Natural killer cell (primary cell): ENCODE results near the gene PCDHGB3. TPM values are rescaled to one million over a fixed set of nuclear protein-coding genes. Genes with fewer than 3 reads are reported as not detected.

Source experiments
- ATAC-seq, 3 donors: fragments of 150-1000 bp in 2 of 3; fragments of 200-7000 bp in 1 of 3; cut with Tn5 transposase; 1 replicate in 1 of 3; 2 replicates in 2 of 3; pipeline ENCODE4 v1.10.0; 2021; ENCODE audit warnings: mild to moderate bottlenecking in 2 of 3, moderate library complexity in 2 of 3
- DNase-seq, 2 donors: peaks; one replicate each; pipeline versions ENCODE4 v3.0.0 to v3.0.0-alpha.2; 2013 to 2021; ENCODE audit warnings: mixed read lengths in 1 of 2
- H3K27ac ChIP-seq: one replicate; pipeline ENCODE4 v1.5.1; 2013; ENCODE audit warnings: mild to moderate bottlenecking, low read length
- H3K27me3 ChIP-seq: one replicate; pipeline ENCODE4 v1.6.1; 2013; ENCODE audit warnings: low read length; ENCODE audit not compliant: control insufficient read depth, insufficient read depth
- H3K36me3 ChIP-seq: one replicate; pipeline ENCODE4 v1.6.1; 2013; ENCODE audit warnings: low read length; ENCODE audit not compliant: control insufficient read depth, insufficient read depth
- H3K4me1 ChIP-seq: one replicate; pipeline ENCODE4 v1.6.1; 2013; ENCODE audit warnings: low read length; ENCODE audit not compliant: control insufficient read depth, insufficient read depth
- H3K4me3 ChIP-seq: one replicate; pipeline ENCODE4 v1.5.1; 2013; ENCODE audit warnings: low read length
- H3K9me3 ChIP-seq: one replicate; pipeline ENCODE4 v1.6.1; 2013; ENCODE audit warnings: low read length; ENCODE audit not compliant: control insufficient read depth, insufficient read depth
- H3K27ac Mint-ChIP-seq, 2 donors: one replicate each; pipeline ENCODE4 v1.8.0; 2022; ENCODE audit warnings: mild to moderate bottlenecking in 2 of 2, mixed read lengths in 2 of 2, moderate library complexity in 1 of 2
- H3K27me3 Mint-ChIP-seq, 2 donors: one replicate each; pipeline ENCODE4 v1.8.0; 2022; ENCODE audit warnings: low read depth in 2 of 2, mixed read lengths in 2 of 2
- H3K36me3 Mint-ChIP-seq: one replicate; pipeline ENCODE4 v1.8.0; 2022; ENCODE audit warnings: mixed read lengths
- H3K4me1 Mint-ChIP-seq, 2 donors: one replicate each; pipeline ENCODE4 v1.8.0; 2022; ENCODE audit warnings: mixed read lengths in 2 of 2
- H3K4me3 Mint-ChIP-seq: one replicate; pipeline ENCODE4 v1.8.0; 2022; ENCODE audit warnings: mild to moderate bottlenecking, moderate library complexity, mixed read lengths
- H3K9me3 Mint-ChIP-seq, 2 donors: one replicate each; pipeline ENCODE4 v1.8.0; 2022; ENCODE audit warnings: mixed read lengths in 2 of 2
- WGBS: methylation state at CpG from one replicate; pipeline ENCODE4 v1.1.7; 2013; ENCODE audit warnings: missing lambda C conversion rate; ENCODE audit not compliant: insufficient coverage; 5-methylcytosine and 5-hydroxymethylcytosine counted together
- intact Hi-C: fragments of 100-400 bp; cut with micrococcal nuclease; formaldehyde crosslinking; loops from one replicate; pipeline ENCODE4 v1.14.2; 2022
- total RNA-seq, 4 donors: library from RNA; stranded (reverse); fragments of 120-200 nt in 1 of 4; gene quantifications; one replicate each; pipeline versions ENCODE4 v1.2.3 to v1.2.4, GENCODE V29; 2013 to 2022
- TF ChIP-seq, protein P1 (sequence below): fragments of 200-600 bp; IDR thresholded peaks from one replicate; pipeline ENCODE4 v1.8.0; 2022; ENCODE audit warnings: antibody characterized with exemption

Gene PCDHGB3
- total RNA-seq, 3 donors from 2014 or later (not counting 1 experiment from before 2014, with no cell fraction given) = 0.52 to 0.68 TPM; not detected in 1

DNA sequence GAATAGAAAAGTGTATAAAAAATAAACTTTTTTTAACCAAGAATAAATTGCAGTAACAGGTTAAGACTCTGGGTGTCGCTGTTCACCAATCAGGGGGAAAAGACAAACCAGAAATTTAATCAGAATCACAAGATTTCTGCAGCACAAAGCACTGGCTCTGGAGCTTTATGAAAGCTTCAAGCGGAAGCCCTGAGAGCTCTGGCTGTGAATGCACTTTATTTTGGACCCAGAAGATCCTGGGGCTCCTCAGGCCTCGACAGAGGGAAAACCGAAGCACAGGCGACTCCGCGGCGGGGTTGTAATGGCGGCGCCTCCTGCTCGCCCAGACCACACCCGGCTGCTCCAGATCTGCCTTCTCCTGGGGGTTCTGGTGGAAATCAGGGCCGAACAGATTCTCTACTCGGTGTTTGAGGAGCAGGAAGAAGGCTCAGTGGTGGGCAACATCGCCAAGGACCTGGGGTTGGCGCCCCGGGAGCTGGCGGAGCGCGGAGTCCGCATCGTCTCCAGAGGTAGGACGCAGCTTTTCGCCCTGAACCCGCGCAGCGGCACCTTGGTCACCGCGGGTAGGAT, 15.1 kb upstream of the PCDHGB3 start, which contains the start of gene PCDHGA4:
Gene PCDHGA4, plus strand, starts transcription at position 122 of the 570 bp plus-strand sequence. Its CDS starts 87 bp downstream, at position 209.
- peak within 1 kb of the TSS; percentile 71 for H3K4me3 Mint-ChIP-seq
- ATAC-seq = peak in 1 of 3 donors; percentile 36
- peaks cover 29% of the 10 kb centered on the region for H3K9me3 ChIP-seq
- peak in 1 of 2 donors; percentile 38 for DNase-seq
- WGBS = 23% methylated on average over 29 of the region's 29 CpGs
- peaks cover 5% of the 10 kb centered on the region for H3K4me1 ChIP-seq
- TF ChIP-seq, protein P1, sequence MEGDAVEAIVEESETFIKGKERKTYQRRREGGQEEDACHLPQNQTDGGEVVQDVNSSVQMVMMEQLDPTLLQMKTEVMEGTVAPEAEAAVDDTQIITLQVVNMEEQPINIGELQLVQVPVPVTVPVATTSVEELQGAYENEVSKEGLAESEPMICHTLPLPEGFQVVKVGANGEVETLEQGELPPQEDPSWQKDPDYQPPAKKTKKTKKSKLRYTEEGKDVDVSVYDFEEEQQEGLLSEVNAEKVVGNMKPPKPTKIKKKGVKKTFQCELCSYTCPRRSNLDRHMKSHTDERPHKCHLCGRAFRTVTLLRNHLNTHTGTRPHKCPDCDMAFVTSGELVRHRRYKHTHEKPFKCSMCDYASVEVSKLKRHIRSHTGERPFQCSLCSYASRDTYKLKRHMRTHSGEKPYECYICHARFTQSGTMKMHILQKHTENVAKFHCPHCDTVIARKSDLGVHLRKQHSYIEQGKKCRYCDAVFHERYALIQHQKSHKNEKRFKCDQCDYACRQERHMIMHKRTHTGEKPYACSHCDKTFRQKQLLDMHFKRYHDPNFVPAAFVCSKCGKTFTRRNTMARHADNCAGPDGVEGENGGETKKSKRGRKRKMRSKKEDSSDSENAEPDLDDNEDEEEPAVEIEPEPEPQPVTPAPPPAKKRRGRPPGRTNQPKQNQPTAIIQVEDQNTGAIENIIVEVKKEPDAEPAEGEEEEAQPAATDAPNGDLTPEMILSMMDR = peak; percentile 56
- H3K4me3 ChIP-seq = peak within 1 kb of the TSS; percentile 0
- intact Hi-C loops = no loop called here
- no peaks in the 10 kb centered on the region for H3K36me3 ChIP-seq
- no peak within 1 kb of the TSS for H3K27ac ChIP-seq
- peaks cover 53 to 73% of the 10 kb centered on the region in 2 donors for H3K27me3 Mint-ChIP-seq
- peaks cover 4% of the 10 kb centered on the region in 2 donors for H3K4me1 Mint-ChIP-seq
- H3K36me3 Mint-ChIP-seq = peaks cover 30% of the 10 kb centered on the region
- H3K27ac Mint-ChIP-seq = no peak within 1 kb of the TSS
- peaks cover 2 to 5% of the 10 kb centered on the region in 2 donors for H3K9me3 Mint-ChIP-seq
- H3K27me3 ChIP-seq = peaks cover 53% of the 10 kb centered on the region

GRCh38 chr5:141355641-141356040, 14.4 kb upstream of the PCDHGB3 start:
- Histone ChIP-seq H3K27ac (no peak overlapping the region), H3K4me1 (peaks cover 5% of the 10 kb centered on the region), H3K4me3 (no peak overlapping the region), H3K27me3 (peaks cover 52% of the 10 kb centered on the region), H3K9me3 (peaks cover 32% of the 10 kb centered on the region), H3K36me3 (no peaks in the 10 kb centered on the region)
- H3K27ac Mint-ChIP-seq = no peak overlapping the region
- H3K4me1 Mint-ChIP-seq = peaks cover 5% of the 10 kb centered on the region in 2 donors
- WGBS = 63% methylated on average over 24 of the region's 24 CpGs
- peaks cover 28% of the 10 kb centered on the region for H3K36me3 Mint-ChIP-seq
- H3K9me3 Mint-ChIP-seq = peaks cover 0 to 3% of the 10 kb centered on the region in 2 donors
- intact Hi-C loops = no loop called here
- TF ChIP-seq, protein P1 = no peak
- no peak for DNase-seq
- H3K4me3 Mint-ChIP-seq = no peak overlapping the region
- no peak for ATAC-seq
- peaks cover 49 to 73% of the 10 kb centered on the region in 2 donors for H3K27me3 Mint-ChIP-seq

GRCh38 chr5:141356133-141356532, 13.9 kb upstream of the PCDHGB3 start:
- TF ChIP-seq, protein P1 = no peak
- H3K27ac Mint-ChIP-seq = no peak overlapping the region
- H3K9me3 ChIP-seq = peaks cover 32% of the 10 kb centered on the region
- peaks cover 33% of the 10 kb centered on the region for H3K36me3 Mint-ChIP-seq
- peaks cover 5% of the 10 kb centered on the region for H3K4me1 ChIP-seq
- WGBS = 77% methylated on average over 5 of the region's 5 CpGs
- no peak for DNase-seq
- H3K9me3 Mint-ChIP-seq = peaks cover 0 to 3% of the 10 kb centered on the region in 2 donors
- intact Hi-C loops = no loop called here
- peaks cover 5% of the 10 kb centered on the region in 2 donors for H3K4me1 Mint-ChIP-seq
- no peak for ATAC-seq
- no peak overlapping the region for H3K27ac ChIP-seq
- peaks cover 51% of the 10 kb centered on the region for H3K27me3 ChIP-seq
- H3K4me3 ChIP-seq = no peak overlapping the region
- no peaks in the 10 kb centered on the region for H3K36me3 ChIP-seq
- peaks cover 49 to 73% of the 10 kb centered on the region in 2 donors for H3K27me3 Mint-ChIP-seq
- no peak overlapping the region for H3K4me3 Mint-ChIP-seq

- Histone ChIP-seq H3K27ac (no peak overlapping the region), H3K9me3 (peaks cover 32% of the 10 kb centered on the region), H3K27me3 (peaks cover 51% of the 10 kb centered on the region), H3K36me3 (no peaks in the 10 kb centered on the region), H3K4me3 (no peak overlapping the region), H3K4me1 (peaks cover 5% of the 10 kb centered on the region)
- WGBS = 51% methylated on average over 19 of the region's 19 CpGs
- TF ChIP-seq, protein P1 = no peak
- Mint-ChIP-seq H3K4me3 (no peak overlapping the region), H3K27me3 (peaks cover 51 to 81% of the 10 kb centered on the region in 2 donors), H3K4me1 (peaks cover 5% of the 10 kb centered on the region in 2 donors), H3K9me3 (peaks cover 0 to 3% of the 10 kb centered on the region in 2 donors), H3K27ac (no peak overlapping the region), H3K36me3 (peaks cover 36% of the 10 kb centered on the region)
- no peak for ATAC-seq
- intact Hi-C loops = no loop called here
- no peak for DNase-seq
Observed at GRCh38 chr5:141356950-141357349, 13.1 kb upstream of the PCDHGB3 start.
